IMR-90 (cell line): ENCODE data around the gene OAS1. TPM values are rescaled to one million over a fixed set of nuclear protein-coding genes. Genes with fewer than 3 reads are reported as not detected.

Experiments
- ATAC-seq: fragments of 200-7000 bp; cut with Tn5 transposase; 2 replicates; pipeline ENCODE4 v1.9.1; 2020; ENCODE audit warnings: low read depth, mild to moderate bottlenecking, moderate library complexity
- BruUV-seq: library from RNA; stranded (reverse); fragments of 400-500 nt; replicated peaks from 2 replicates; lab custom pipeline; 2021; lab: Mats Ljungman, UMichigan
- CTCF ChIA-PET: fragments of 300-600 bp; formaldehyde crosslinking; extraction: SDS; loops from one replicate; lab custom pipeline; 2021; ENCODE audit warnings: antibody characterized with exemption; lab: Yijun Ruan, JAX
- POLR2A ChIA-PET: fragments of 300-600 bp; sonication (Branson Sonifier 250); formaldehyde crosslinking; loops from one replicate; lab custom pipeline; 2022; ENCODE audit warnings: antibody characterized with exemption; ENCODE audit not compliant: unreplicated experiment; lab: Charles Lee
- DNase-seq: peaks from one replicate; pipeline ENCODE4 v3.0.0; 2013
- H2AFZ ChIP-seq: replicated peaks from 2 replicates; pipeline ENCODE3; 2013; ENCODE audit warnings: low read length, mild to moderate bottlenecking; ENCODE audit not compliant: poor library complexity
- H2AK5ac ChIP-seq: 2 replicates; pipeline ENCODE4 v1.6.1; 2013; ENCODE audit warnings: low read depth, low read length, inconsistent platforms
- H2AK9ac ChIP-seq: replicated peaks from 2 replicates; pipeline ENCODE3; 2013; ENCODE audit warnings: mild to moderate bottlenecking, low read depth, low read length, moderate library complexity; ENCODE audit not compliant: poor library complexity
- H2BK120ac ChIP-seq: 2 replicates; pipeline ENCODE4 v1.6.1; 2013; ENCODE audit warnings: low read depth, low read length, inconsistent platforms
- H2BK15ac ChIP-seq: 3 replicates; pipeline ENCODE4 v1.6.1; 2013; ENCODE audit warnings: low read depth, low read length, inconsistent platforms
- H2BK20ac ChIP-seq: 2 replicates; pipeline ENCODE4 v1.6.1; 2013; ENCODE audit warnings: low read depth, mild to moderate bottlenecking, inconsistent platforms, low read length, moderate library complexity
- H2BK5ac ChIP-seq: 2 replicates; pipeline ENCODE4 v1.6.1; 2013; ENCODE audit warnings: mild to moderate bottlenecking, low read depth, low read length, inconsistent platforms; ENCODE audit not compliant: poor library complexity, severe bottlenecking
- H3K14ac ChIP-seq: replicated peaks from 2 replicates; pipeline ENCODE4 v1.6.1; 2013; ENCODE audit warnings: low read depth, low read length, inconsistent platforms
- H3K18ac ChIP-seq: 2 replicates; pipeline ENCODE4 v1.6.1; 2013; ENCODE audit warnings: low read depth, low read length, control low read depth
- H3K23ac ChIP-seq: 2 replicates; pipeline ENCODE4 v1.6.1; 2013; ENCODE audit warnings: low read depth, low read length, inconsistent platforms
- H3K27ac ChIP-seq: 2 replicates; pipeline ENCODE4 v1.5.1; 2013; ENCODE audit warnings: mild to moderate bottlenecking, control low read depth, low read length; ENCODE audit not compliant: insufficient read depth
- H3K27me3 ChIP-seq: 2 replicates; pipeline ENCODE4 v1.6.1; 2013; ENCODE audit warnings: low read length; ENCODE audit not compliant: control insufficient read depth, insufficient read depth
- H3K36me3 ChIP-seq: 2 replicates; pipeline ENCODE4 v1.6.1; 2013; ENCODE audit warnings: low read length, mixed read lengths; ENCODE audit not compliant: control insufficient read depth, insufficient read depth
- H3K4ac ChIP-seq: 2 replicates; pipeline ENCODE4 v1.6.1; 2013; ENCODE audit warnings: low read depth, low read length, inconsistent platforms
- H3K4me1 ChIP-seq: 2 replicates; pipeline ENCODE4 v1.6.1; 2013; ENCODE audit warnings: low read length, mixed read lengths; ENCODE audit not compliant: control insufficient read depth, insufficient read depth
- H3K4me2 ChIP-seq: 2 replicates; pipeline ENCODE4 v1.6.1; 2013; ENCODE audit warnings: low read depth, mild to moderate bottlenecking, control low read depth, low read length, moderate library complexity
- H3K4me3 ChIP-seq: 2 replicates; pipeline ENCODE4 v1.5.1; 2013; ENCODE audit warnings: low read depth, mild to moderate bottlenecking, control low read depth, low read length, moderate library complexity; ENCODE audit not compliant: insufficient read depth
- H3K56ac ChIP-seq: 2 replicates; pipeline ENCODE4 v1.6.1; 2013; ENCODE audit warnings: low read length, inconsistent platforms; ENCODE audit not compliant: insufficient read depth; ENCODE audit errors: extremely low read depth
- H3K79me1 ChIP-seq, 2 experiments: 2 replicates each; pipeline ENCODE4 v1.6.1; 2013; ENCODE audit warnings: low read length in 2 of 2, inconsistent platforms in 1 of 2, low read depth in 1 of 2
- H3K9ac ChIP-seq: 2 replicates; pipeline ENCODE4 v1.6.1; 2013; ENCODE audit warnings: low read depth, low read length, control low read depth
- H3K9me1 ChIP-seq: 2 replicates; pipeline ENCODE4 v1.6.1; 2013; ENCODE audit warnings: low read length, inconsistent platforms; ENCODE audit not compliant: insufficient read depth
- H3K9me3 ChIP-seq: 2 replicates; pipeline ENCODE4 v1.6.1; 2013; ENCODE audit warnings: low read length; ENCODE audit not compliant: control insufficient read depth, insufficient read depth
- H4K20me1 ChIP-seq: 2 replicates; pipeline ENCODE4 v1.6.1; 2013; ENCODE audit warnings: low read length, inconsistent platforms; ENCODE audit not compliant: insufficient read depth
- H4K5ac ChIP-seq: 2 replicates; pipeline ENCODE4 v1.6.1; 2013; ENCODE audit warnings: mild to moderate bottlenecking, low read depth, low read length, control low read depth
- H4K8ac ChIP-seq, 2 experiments: 2 replicates each; pipeline ENCODE4 v1.6.1; 2013; ENCODE audit warnings: low read depth in 2 of 2, low read length in 2 of 2, control low read depth in 1 of 2, inconsistent platforms in 1 of 2
- H4K91ac ChIP-seq: 2 replicates; pipeline ENCODE4 v1.6.1; 2013; ENCODE audit warnings: low read depth, low read length, inconsistent platforms; ENCODE audit not compliant: insufficient read depth
- BHLHE40 ChIP-seq: fragments of 150-350 bp; IDR thresholded peaks from 2 replicates; pipeline ENCODE4 v1.6.1; 2016; ENCODE audit warnings: mild to moderate bottlenecking, low read depth, low read length
- CEBPB ChIP-seq: IDR thresholded peaks from 2 replicates; pipeline ENCODE4 v1.6.1; 2012; ENCODE audit warnings: low read depth, low read length, improper control_type of control experiment
- CHD1 ChIP-seq: IDR thresholded peaks from 2 replicates; pipeline ENCODE4 v1.6.1; 2012; ENCODE audit warnings: low read depth, low read length, improper control_type of control experiment
- FOS ChIP-seq: fragments of 150-350 bp; IDR thresholded peaks from 2 replicates; pipeline ENCODE4 v1.6.1; 2016; ENCODE audit warnings: low read depth, low read length
- MAFK ChIP-seq: IDR thresholded peaks from 2 replicates; pipeline ENCODE4 v1.6.1; 2012; ENCODE audit warnings: low read depth, low read length, improper control_type of control experiment
- MAZ ChIP-seq: IDR thresholded peaks from 2 replicates; pipeline ENCODE4 v1.6.1; 2012; ENCODE audit warnings: low read depth, mild to moderate bottlenecking, low read length, improper control_type of control experiment, moderate library complexity, borderline replicate concordance
- MXI1 ChIP-seq: IDR thresholded peaks from 2 replicates; pipeline ENCODE4 v1.6.1; 2012; ENCODE audit warnings: low read depth, mild to moderate bottlenecking, low read length, moderate library complexity, borderline replicate concordance
- NFE2L2 ChIP-seq: fragments of 150-350 bp; IDR thresholded peaks from 2 replicates; pipeline ENCODE4 v1.6.1; 2016; ENCODE audit warnings: low read depth, mild to moderate bottlenecking, low read length
- POLR2A ChIP-seq: IDR thresholded peaks from 2 replicates; pipeline ENCODE4 v1.6.1; 2012; ENCODE audit warnings: mild to moderate bottlenecking, low read depth, low read length
- RAD21 ChIP-seq: IDR thresholded peaks from 2 replicates; pipeline ENCODE4 v1.6.1; 2012; ENCODE audit warnings: low read length, improper control_type of control experiment
- RCOR1 ChIP-seq: IDR thresholded peaks from 2 replicates; pipeline ENCODE4 v1.6.1; 2012; ENCODE audit warnings: mild to moderate bottlenecking, low read length, improper control_type of control experiment; ENCODE audit not compliant: insufficient replicate concordance
- RFX5 ChIP-seq: IDR thresholded peaks from 2 replicates; pipeline ENCODE4 v1.8.0; 2012; ENCODE audit warnings: low read depth, mild to moderate bottlenecking, low read length, moderate library complexity
- SMC3 ChIP-seq: fragments of 150-350 bp; IDR thresholded peaks from 2 replicates; pipeline ENCODE4 v1.6.1; 2016; ENCODE audit warnings: low read depth, mild to moderate bottlenecking, antibody characterized with exemption, low read length, moderate library complexity
- dilution Hi-C: fragments of 300-500 bp; cut with HindIII; formaldehyde crosslinking; loops from one replicate; pipeline ENCODE4 v1.14.3; 2018; ENCODE audit warnings: low sequenced_read_pairs; ENCODE audit not compliant: unreplicated experiment
- in situ Hi-C: fragments of 300-500 bp; cut with MboI; formaldehyde crosslinking; loops from 3 replicates; pipeline ENCODE4 v1.14.3; 2019; ENCODE audit warnings: low sequenced_read_pairs, inconsistent platforms, mixed read lengths
- intact Hi-C: fragments of 100-400 bp; cut with micrococcal nuclease; formaldehyde crosslinking; loops from 2 replicates; pipeline ENCODE4 v1.10.0; 2022
- polyA plus RNA-seq, 3 experiments: library from polyadenylated mRNA; depleted of rRNA; stranded (reverse); fragments of >200 nt; gene quantifications; 2 replicates each; pipeline ENCODE4 v1.2.3, GENCODE V29; 2012; ENCODE audit warnings: low replicate concordance in 1 of 3
- total RNA-seq: library from RNA; depleted of rRNA; stranded (reverse); fragments of >200 nt; gene quantifications from 2 replicates; pipeline ENCODE4 v1.2.3, GENCODE V29; 2012
- TF ChIP-seq, protein P1 (sequence below): fragments of 150-350 bp; IDR thresholded peaks from 2 replicates; pipeline ENCODE4 v1.6.1; 2016; ENCODE audit warnings: low read depth, mild to moderate bottlenecking, low read length, moderate library complexity, borderline replicate concordance
- TF ChIP-seq, protein P2 (sequence below): fragments of 150-350 bp; IDR thresholded peaks from 2 replicates; pipeline ENCODE4 v1.6.1; 2017; ENCODE audit warnings: mild to moderate bottlenecking, antibody characterized with exemption, low read length, low read depth
- TF ChIP-seq, protein P3 (sequence below): conservative IDR thresholded peaks from 2 replicates; pipeline ENCODE4 v1.5.1; 2012; ENCODE audit warnings: mild to moderate bottlenecking, low read depth, low read length, improper control_type of control experiment

The OAS1 gene
- total and polyA plus RNA-seq, 2 of the 4 experiments (the other 2 are of a cell fraction) = not detected

DNA sequence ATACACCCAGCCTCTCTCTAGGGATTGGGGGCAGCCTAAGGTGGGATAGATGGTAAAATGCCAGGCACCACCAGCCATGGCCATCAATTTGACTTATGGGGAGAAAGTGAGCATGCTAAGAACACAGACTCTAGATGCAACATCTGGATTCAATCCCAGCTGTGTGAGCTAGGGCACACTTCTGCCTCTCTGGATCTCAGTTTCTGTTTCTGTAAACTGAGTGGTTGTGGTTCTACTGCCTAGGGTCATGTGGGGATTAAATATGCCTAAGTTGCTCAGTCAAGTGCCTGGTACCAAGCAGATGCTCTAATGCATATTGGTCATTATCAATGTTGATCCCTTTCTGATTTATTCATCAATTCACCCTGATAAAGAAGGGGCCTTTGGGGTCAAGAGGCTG is 12.6 kb upstream of the OAS1 start:
- Histone ChIP-seq H3K27me3 (no peaks in the 10 kb centered on the region), H3K18ac (no peak overlapping the region), H4K91ac (no peak overlapping the region), H3K9me1 (no peaks in the 10 kb centered on the region), H2BK120ac (no peak overlapping the region), H2BK5ac (no peak overlapping the region), H3K9ac (no peak overlapping the region), H3K4me2 (no peak overlapping the region), H4K5ac (no peak overlapping the region), H3K23ac (no peak overlapping the region), H4K8ac (no peak overlapping the region), H3K4me1 (no peaks in the 10 kb centered on the region), H3K4me3 (no peak overlapping the region), H2BK15ac (no peak overlapping the region), H2BK20ac (no peak overlapping the region), H3K4ac (no peak overlapping the region), H3K9me3 (no peaks in the 10 kb centered on the region), H3K27ac (no peak overlapping the region), H4K20me1 (no peaks in the 10 kb centered on the region), H2AFZ (no peak overlapping the region), H3K79me1 (no peaks in the 10 kb centered on the region), H3K36me3 (no peaks in the 10 kb centered on the region), H3K56ac (no peak overlapping the region), H2AK5ac (no peak overlapping the region), H3K14ac (no peak overlapping the region), H2AK9ac (no peak overlapping the region)
- DNase-seq (no peak), ATAC-seq (no peak)
- intact Hi-C loops = no loop called here
- ChIA-PET CTCF (no interaction called here), POLR2A (no interaction called here)
- TF ChIP-seq MAFK = no peak
- TF ChIP-seq CHD1 = no peak
- no peak for TF ChIP-seq SMC3
- no peak for TF ChIP-seq MAZ
- TF ChIP-seq BHLHE40 = no peak
- TF ChIP-seq FOS = no peak
- TF ChIP-seq RFX5 = no peak
- TF ChIP-seq RCOR1 = no peak
- TF ChIP-seq CEBPB = no peak
- TF ChIP-seq POLR2A = no peak
- TF ChIP-seq NFE2L2 = no peak
- TF ChIP-seq, protein P1, sequence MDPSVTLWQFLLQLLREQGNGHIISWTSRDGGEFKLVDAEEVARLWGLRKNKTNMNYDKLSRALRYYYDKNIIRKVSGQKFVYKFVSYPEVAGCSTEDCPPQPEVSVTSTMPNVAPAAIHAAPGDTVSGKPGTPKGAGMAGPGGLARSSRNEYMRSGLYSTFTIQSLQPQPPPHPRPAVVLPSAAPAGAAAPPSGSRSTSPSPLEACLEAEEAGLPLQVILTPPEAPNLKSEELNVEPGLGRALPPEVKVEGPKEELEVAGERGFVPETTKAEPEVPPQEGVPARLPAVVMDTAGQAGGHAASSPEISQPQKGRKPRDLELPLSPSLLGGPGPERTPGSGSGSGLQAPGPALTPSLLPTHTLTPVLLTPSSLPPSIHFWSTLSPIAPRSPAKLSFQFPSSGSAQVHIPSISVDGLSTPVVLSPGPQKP = no peak
- no peak for TF ChIP-seq RAD21
- TF ChIP-seq, protein P2, sequence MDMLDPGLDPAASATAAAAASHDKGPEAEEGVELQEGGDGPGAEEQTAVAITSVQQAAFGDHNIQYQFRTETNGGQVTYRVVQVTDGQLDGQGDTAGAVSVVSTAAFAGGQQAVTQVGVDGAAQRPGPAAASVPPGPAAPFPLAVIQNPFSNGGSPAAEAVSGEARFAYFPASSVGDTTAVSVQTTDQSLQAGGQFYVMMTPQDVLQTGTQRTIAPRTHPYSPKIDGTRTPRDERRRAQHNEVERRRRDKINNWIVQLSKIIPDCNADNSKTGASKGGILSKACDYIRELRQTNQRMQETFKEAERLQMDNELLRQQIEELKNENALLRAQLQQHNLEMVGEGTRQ = no peak
- TF ChIP-seq, protein P3, sequence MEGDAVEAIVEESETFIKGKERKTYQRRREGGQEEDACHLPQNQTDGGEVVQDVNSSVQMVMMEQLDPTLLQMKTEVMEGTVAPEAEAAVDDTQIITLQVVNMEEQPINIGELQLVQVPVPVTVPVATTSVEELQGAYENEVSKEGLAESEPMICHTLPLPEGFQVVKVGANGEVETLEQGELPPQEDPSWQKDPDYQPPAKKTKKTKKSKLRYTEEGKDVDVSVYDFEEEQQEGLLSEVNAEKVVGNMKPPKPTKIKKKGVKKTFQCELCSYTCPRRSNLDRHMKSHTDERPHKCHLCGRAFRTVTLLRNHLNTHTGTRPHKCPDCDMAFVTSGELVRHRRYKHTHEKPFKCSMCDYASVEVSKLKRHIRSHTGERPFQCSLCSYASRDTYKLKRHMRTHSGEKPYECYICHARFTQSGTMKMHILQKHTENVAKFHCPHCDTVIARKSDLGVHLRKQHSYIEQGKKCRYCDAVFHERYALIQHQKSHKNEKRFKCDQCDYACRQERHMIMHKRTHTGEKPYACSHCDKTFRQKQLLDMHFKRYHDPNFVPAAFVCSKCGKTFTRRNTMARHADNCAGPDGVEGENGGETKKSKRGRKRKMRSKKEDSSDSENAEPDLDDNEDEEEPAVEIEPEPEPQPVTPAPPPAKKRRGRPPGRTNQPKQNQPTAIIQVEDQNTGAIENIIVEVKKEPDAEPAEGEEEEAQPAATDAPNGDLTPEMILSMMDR = no peak
- TF ChIP-seq MXI1 = no peak
- in situ Hi-C loops = no loop called here
- dilution Hi-C loops = no loop called here
- BruUV-seq = no TSS peak
